Esophagus squamous epithelium (tissue), 5 donors: ENCODE results near the gene TYK2. TPM values are rescaled to one million over a fixed set of nuclear protein-coding genes. Genes with fewer than 3 reads are reported as not detected.
A peak's percentile ranks its signal among the peaks of the same experiment; 100 is the strongest.
"Not testable (repeated sequence)": the region's sequence is repeated elsewhere in the genome, so short reads cannot be mapped to it uniquely, and the experiment has no call there.

ENCODE experiments used
- DNase-seq: peaks from one replicate; lab custom pipeline; 2025; lab: John Stamatoyannopoulos, UW
- H3K27ac ChIP-seq, 4 donors: fragments of 200-600 bp; sonication (generic); one replicate each; pipeline ENCODE4 v1.5.1; 2016 to 2019; ENCODE audit warnings: mild to moderate bottlenecking in 1 of 4
- H3K27me3 ChIP-seq, 4 donors: fragments of 200-600 bp; sonication (generic); 1 replicate in 3 of 4; 2 replicates in 1 of 4; pipeline versions ENCODE4 v1.5.1 to v1.6.0; 2017 to 2021; ENCODE audit warnings: antibody characterized with exemption in 1 of 4
- H3K36me3 ChIP-seq, 3 donors: fragments of 200-600 bp; sonication (generic); one replicate each; pipeline ENCODE4 v1.5.1; 2016 to 2019
- H3K4me1 ChIP-seq, 3 donors: fragments of 200-600 bp; sonication (generic); one replicate each; pipeline ENCODE4 v1.5.1; 2017 to 2019
- H3K4me3 ChIP-seq, 4 donors: fragments of 200-600 bp; sonication (generic); 1 replicate in 3 of 4; 2 replicates in 1 of 4; pipeline ENCODE4 v1.5.1; 2016 to 2019; ENCODE audit warnings: mild to moderate bottlenecking in 2 of 4, moderate library complexity in 1 of 4
- H3K9me3 ChIP-seq, 3 donors: fragments of 200-600 bp; sonication (generic); one replicate each; pipeline ENCODE4 v1.5.1; 2016 to 2019
- POLR2A ChIP-seq, 4 donors: fragments of 450-650 bp; IDR thresholded peaks; one replicate each; pipeline ENCODE4 v1.6.1; 2017; ENCODE audit warnings: antibody characterized with exemption in 4 of 4, mild to moderate bottlenecking in 4 of 4, moderate library complexity in 3 of 4
- WGBS, 2 donors: methylation state at CpG; one replicate each; pipeline ENCODE4 v1.1.5; 2018; 5-methylcytosine and 5-hydroxymethylcytosine counted together
- intact Hi-C: fragments of 100-400 bp; cut with DNase I; formaldehyde crosslinking; loops from one replicate; pipeline ENCODE4 v1.15.0; 2022
- total RNA-seq, 4 donors: library from RNA; depleted of rRNA; stranded (reverse); fragments of >200 nt; gene quantifications; one replicate each; pipeline ENCODE4 v1.1.0, GENCODE V29; 2016
- TF ChIP-seq, protein P1 (sequence below), 6 experiments: fragments of 450-650 bp in 4 of 6; fragments of 200-600 bp in 2 of 6; sonication (generic) in 2 of 6; IDR thresholded peaks; one replicate each; pipeline ENCODE4 v1.5.1; 2016 to 2019; ENCODE audit warnings: antibody characterized with exemption in 6 of 6, mild to moderate bottlenecking in 4 of 6, moderate library complexity in 4 of 6
- donor health status: DM: yes; HTN: yes; CAD: no.

The TYK2 gene
- total RNA-seq, 4 donors from 2014 or later, result 41.8 to 74.2 (median 50.7) TPM

DNA sequence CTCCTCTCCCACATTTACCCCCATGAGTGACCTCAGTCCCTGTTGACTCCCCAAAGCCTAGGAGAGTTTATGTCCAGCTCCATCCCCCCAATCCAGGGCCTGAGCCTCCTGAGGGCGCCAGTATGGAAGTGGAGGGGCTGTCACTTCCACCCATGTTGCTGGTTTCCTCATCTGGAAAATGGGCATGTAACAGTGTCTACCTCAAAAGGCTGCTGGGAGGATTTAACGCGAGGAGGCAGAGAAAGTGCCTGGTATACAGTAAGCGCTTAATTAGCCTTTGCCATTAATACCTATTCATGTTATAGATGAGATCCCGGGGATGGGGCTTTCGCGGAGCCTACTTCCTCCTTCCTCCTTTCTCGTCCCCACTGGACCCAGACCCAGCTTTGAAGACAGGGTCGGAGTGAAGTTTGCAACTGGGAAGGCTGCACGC is 476 bp downstream of the TYK2 start:
- no peaks in the 10 kb centered on the region for H3K9me3 ChIP-seq
- no peak for DNase-seq
- TF ChIP-seq, protein P1, sequence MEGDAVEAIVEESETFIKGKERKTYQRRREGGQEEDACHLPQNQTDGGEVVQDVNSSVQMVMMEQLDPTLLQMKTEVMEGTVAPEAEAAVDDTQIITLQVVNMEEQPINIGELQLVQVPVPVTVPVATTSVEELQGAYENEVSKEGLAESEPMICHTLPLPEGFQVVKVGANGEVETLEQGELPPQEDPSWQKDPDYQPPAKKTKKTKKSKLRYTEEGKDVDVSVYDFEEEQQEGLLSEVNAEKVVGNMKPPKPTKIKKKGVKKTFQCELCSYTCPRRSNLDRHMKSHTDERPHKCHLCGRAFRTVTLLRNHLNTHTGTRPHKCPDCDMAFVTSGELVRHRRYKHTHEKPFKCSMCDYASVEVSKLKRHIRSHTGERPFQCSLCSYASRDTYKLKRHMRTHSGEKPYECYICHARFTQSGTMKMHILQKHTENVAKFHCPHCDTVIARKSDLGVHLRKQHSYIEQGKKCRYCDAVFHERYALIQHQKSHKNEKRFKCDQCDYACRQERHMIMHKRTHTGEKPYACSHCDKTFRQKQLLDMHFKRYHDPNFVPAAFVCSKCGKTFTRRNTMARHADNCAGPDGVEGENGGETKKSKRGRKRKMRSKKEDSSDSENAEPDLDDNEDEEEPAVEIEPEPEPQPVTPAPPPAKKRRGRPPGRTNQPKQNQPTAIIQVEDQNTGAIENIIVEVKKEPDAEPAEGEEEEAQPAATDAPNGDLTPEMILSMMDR (IDR thresholded peaks at IDR 0.05), result no peak
- TF ChIP-seq POLR2A (IDR thresholded peaks at IDR 0.05), result no peak
- intact Hi-C loops, result no loop called here
- peak overlapping the region; percentile 87 to 97 (median 91) for H3K27ac ChIP-seq
- no peaks in the 10 kb centered on the region for H3K27me3 ChIP-seq
- peaks cover 0 to 36% (median 0%) of the 10 kb centered on the region in 3 donors for H3K36me3 ChIP-seq
- peak overlapping the region; percentile 76 to 99 (median 93) for H3K4me3 ChIP-seq
- 0 to 1% methylated on average over 9 of the region's 10 CpGs for whole genome bisulfite sequencing, 2 donors
- H3K4me1 ChIP-seq, result peaks cover 7 to 23% (median 9%) of the 10 kb centered on the region in 3 donors

DNA sequence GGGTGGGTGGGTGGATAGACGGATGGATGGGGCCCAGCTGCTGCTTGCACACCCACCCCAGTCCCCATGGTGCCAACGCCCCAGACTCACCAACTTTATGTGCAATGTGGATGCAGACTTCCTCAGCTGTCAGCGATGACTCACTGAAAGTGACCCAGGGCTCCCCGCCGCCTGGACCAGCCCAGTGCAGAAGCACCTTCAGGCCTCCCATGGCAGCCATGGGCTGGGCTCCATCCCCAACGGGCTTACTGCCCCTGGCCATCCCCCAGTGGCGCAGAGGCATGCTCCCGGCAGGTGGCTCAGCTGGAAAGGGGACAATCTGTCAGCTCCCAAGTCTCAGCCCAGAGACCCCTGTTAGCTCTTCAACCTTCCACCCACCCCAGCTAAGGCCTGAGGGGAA is 2.2 kb downstream of the TYK2 start:
- Histone ChIP-seq H3K27ac (no peak overlapping the region), H3K27me3 (no peaks in the 10 kb centered on the region), H3K4me1 (peaks cover 7 to 23% (median 9%) of the 10 kb centered on the region in 3 donors), H3K9me3 (no peaks in the 10 kb centered on the region), H3K36me3 (peaks cover 0 to 51% (median 0%) of the 10 kb centered on the region in 3 donors), H3K4me3 (no peak overlapping the region)
- WGBS, 2 donors, result 95 to 97% methylated on average over 6 to 7 of the region's 8 CpGs
- no peak for DNase-seq
- no peak for TF ChIP-seq POLR2A (IDR thresholded peaks at IDR 0.05)
- TF ChIP-seq, protein P1 (IDR thresholded peaks at IDR 0.05), result no peak
- intact Hi-C loops, result no loop called here

DNA sequence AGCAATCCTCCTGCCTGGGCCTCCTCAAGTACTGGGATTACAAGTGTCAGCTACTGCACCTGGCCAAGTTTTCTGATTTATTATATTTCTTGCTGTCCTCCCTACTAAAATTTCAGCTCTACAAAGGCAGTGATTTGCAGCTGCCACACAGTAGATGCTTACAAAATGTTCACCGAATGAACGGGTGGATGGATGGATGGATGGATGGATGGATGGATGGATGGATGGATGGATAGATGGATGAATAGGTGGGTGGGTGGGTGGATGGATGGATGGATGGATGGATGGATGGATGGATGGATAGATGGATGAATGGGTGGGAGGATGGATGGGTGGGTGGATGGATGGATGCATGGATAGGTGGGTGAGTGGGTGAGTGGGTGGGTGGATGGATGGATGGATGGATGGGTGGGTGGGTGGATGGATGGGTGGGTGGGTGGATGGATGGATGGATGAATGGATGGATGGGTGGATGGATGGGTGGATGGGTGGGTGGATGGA is 3.2 kb downstream of the TYK2 start:
- intact Hi-C loops, H3K27me3 ChIP-seq, H3K9me3 ChIP-seq, H3K4me3 ChIP-seq, H3K27ac ChIP-seq, DNase-seq: not testable (repeated sequence)
- Histone ChIP-seq H3K4me1 (peaks cover 7 to 23% (median 9%) of the 10 kb centered on the region in 3 donors), H3K36me3 (peaks cover 0 to 59% (median 0%) of the 10 kb centered on the region in 3 donors)
- 91 to 100% methylated on average over 2 of the region's 2 CpGs for WGBS, 2 donors

GRCh38 chr19:10374931-10375330 is 5.4 kb downstream of the TYK2 start:
- Histone ChIP-seq H3K9me3 (no peaks in the 10 kb centered on the region), H3K27me3 (no peaks in the 10 kb centered on the region), H3K27ac (no peak overlapping the region), H3K4me1 (peaks cover 5 to 13% (median 6%) of the 10 kb centered on the region in 3 donors), H3K36me3 (peaks cover 0 to 82% (median 11%) of the 10 kb centered on the region in 3 donors), H3K4me3 (no peak overlapping the region)
- 73 to 78% methylated on average over 5 of the region's 5 CpGs for WGBS, 2 donors
- intact Hi-C loops, result no loop called here
- no peak for TF ChIP-seq POLR2A (IDR thresholded peaks at IDR 0.05)
- TF ChIP-seq, protein P1 (IDR thresholded peaks at IDR 0.05), result no peak
- no peak for DNase-seq

DNA sequence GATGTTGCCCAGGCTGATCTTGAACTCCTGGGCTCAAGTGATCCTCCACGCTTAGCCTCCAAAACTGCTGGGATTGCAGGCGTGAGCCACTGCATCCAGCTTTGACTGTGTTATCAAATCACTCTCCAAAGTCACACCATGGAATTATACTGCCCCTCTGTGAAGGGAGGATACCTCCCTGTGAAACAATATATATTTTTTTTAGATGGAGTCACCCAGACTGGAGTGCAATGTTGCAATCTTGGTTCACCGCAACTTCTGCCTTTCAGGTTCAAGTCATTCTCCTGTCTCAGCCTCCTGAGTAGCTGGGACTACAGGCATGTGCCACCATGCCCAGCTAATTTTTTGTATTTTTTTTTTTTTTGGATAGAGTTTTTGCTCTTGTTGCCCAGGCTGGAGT is 7.7 kb downstream of the TYK2 start:
- H3K27me3 ChIP-seq, result no peaks in the 10 kb centered on the region
- no peak overlapping the region for H3K4me3 ChIP-seq
- no peaks in the 10 kb centered on the region for H3K9me3 ChIP-seq
- peaks cover 8 to 90% (median 24%) of the 10 kb centered on the region in 3 donors for H3K36me3 ChIP-seq
- 92 to 95% methylated on average over 2 to 3 of the region's 3 CpGs for WGBS, 2 donors
- no peaks in the 10 kb centered on the region for H3K4me1 ChIP-seq
- no peak for TF ChIP-seq POLR2A (IDR thresholded peaks at IDR 0.05)
- TF ChIP-seq, protein P1 (IDR thresholded peaks at IDR 0.05), result no peak
- intact Hi-C loops, result no loop called here
- no peak overlapping the region for H3K27ac ChIP-seq
- DNase-seq, result no peak
